OCI-LY7 (cell line): ENCODE data around the gene HOXB5. TPM values are rescaled to one million over a fixed set of nuclear protein-coding genes. Genes with fewer than 3 reads are reported as not detected.

Source experiments
- BruUV-seq: library from RNA; stranded (reverse); fragments of 400-500 nt; replicated peaks from 2 replicates; lab custom pipeline; 2021; lab: Mats Ljungman, UMichigan
- CTCF ChIA-PET: fragments of 300-600 bp; sonication (Branson Sonifier 250); formaldehyde crosslinking; loops from one replicate; lab custom pipeline; 2022; ENCODE audit warnings: antibody characterized with exemption; ENCODE audit not compliant: unreplicated experiment; lab: Charles Lee
- POLR2A ChIA-PET: fragments of 300-600 bp; sonication (Branson Sonifier 250); formaldehyde crosslinking; loops from one replicate; lab custom pipeline; 2022; ENCODE audit warnings: antibody characterized with exemption; lab: Charles Lee
- DNase-seq: peaks from one replicate; pipeline ENCODE4 v3.0.0-alpha.2; 2015; ENCODE audit warnings: low spot score
- H2AFZ ChIP-seq: fragments of 200-600 bp; sonication (generic), shearing (Covaris generic); 2 replicates; pipeline ENCODE4 v1.6.1; 2014; ENCODE audit warnings: mild to moderate bottlenecking, antibody characterized with exemption, low read length, moderate library complexity
- H3K27ac ChIP-seq: fragments of 200-600 bp; sonication (generic); 2 replicates; pipeline ENCODE4 v1.5.1; 2014; ENCODE audit warnings: mixed run types, low read depth, mild to moderate bottlenecking, moderate library complexity, low read length, inconsistent platforms; ENCODE audit not compliant: poor library complexity, severe bottlenecking
- H3K36me3 ChIP-seq: fragments of 200-600 bp; sonication (generic); 2 replicates; pipeline ENCODE4 v1.6.1; 2014; ENCODE audit warnings: mild to moderate bottlenecking, antibody characterized with exemption, low read length, moderate library complexity, mixed read lengths; ENCODE audit not compliant: insufficient read depth
- H3K4me1 ChIP-seq: fragments of 200-600 bp; sonication (generic); 2 replicates; pipeline ENCODE4 v1.5.1; 2014; ENCODE audit warnings: mild to moderate bottlenecking, low read length; ENCODE audit not compliant: insufficient read depth, poor library complexity, severe bottlenecking
- H3K4me2 ChIP-seq: fragments of 200-600 bp; sonication (generic); 2 replicates; pipeline ENCODE4 v1.6.1; 2014; ENCODE audit warnings: mild to moderate bottlenecking, low read length
- H3K4me3 ChIP-seq: fragments of 200-600 bp; sonication (generic); 2 replicates; pipeline ENCODE4 v1.5.1; 2014; ENCODE audit warnings: mild to moderate bottlenecking, low read depth, low read length; ENCODE audit not compliant: poor library complexity, severe bottlenecking
- H3K79me2 ChIP-seq: fragments of 200-600 bp; sonication (generic); 2 replicates; pipeline ENCODE4 v1.6.1; 2016; ENCODE audit warnings: low read depth, mild to moderate bottlenecking, low read length, moderate library complexity, mixed read lengths; ENCODE audit not compliant: insufficient read depth
- H3K9me2 ChIP-seq: fragments of 200-600 bp; sonication (generic); 2 replicates; pipeline ENCODE4 v1.6.1; 2016; ENCODE audit warnings: mild to moderate bottlenecking, low read length, mixed read lengths; ENCODE audit not compliant: insufficient read depth
- H3K9me3 ChIP-seq: fragments of 200-600 bp; sonication (generic); 2 replicates; pipeline ENCODE4 v1.6.1; 2014; ENCODE audit warnings: mild to moderate bottlenecking, mixed run types, low read length, mixed read lengths
- H4K20me1 ChIP-seq: fragments of 200-600 bp; sonication (generic); 2 replicates; pipeline ENCODE4 v1.6.1; 2014; ENCODE audit warnings: mild to moderate bottlenecking, antibody characterized with exemption, low read length, moderate library complexity, mixed read lengths; ENCODE audit not compliant: insufficient read depth
- CTCF ChIP-seq: fragments of 200-600 bp; sonication (generic); conservative IDR thresholded peaks from 2 replicates; pipeline ENCODE4 v1.5.1; 2014; ENCODE audit warnings: mild to moderate bottlenecking, antibody characterized with exemption, low read length, moderate library complexity, mixed read lengths
- EZH2phosphoT487 ChIP-seq: fragments of 200-600 bp; sonication (generic); IDR thresholded peaks from 2 replicates; pipeline ENCODE4 v1.6.1; 2018; ENCODE audit warnings: low read depth, borderline replicate concordance, mild to moderate bottlenecking, mixed run types, antibody characterized with exemption, low read length, moderate library complexity, mixed read lengths
- intact Hi-C: fragments of 100-400 bp; cut with micrococcal nuclease; formaldehyde crosslinking; loops from one replicate; pipeline ENCODE4 v1.10.0; 2022; ENCODE audit not compliant: unreplicated experiment
- total RNA-seq, 2 experiments: library from RNA; depleted of rRNA in 1 of 2; stranded (reverse); fragments of >200 nt in 1 of 2; shearing (Covaris generic) in 1 of 2; gene quantifications; 2 replicates each; pipeline ENCODE4 v1.2.3, GENCODE V29; 2014 to 2022

The HOXB5 gene
- total RNA-seq, 2 experiments from 2014 or later, result not detected

- Histone ChIP-seq H3K9me2 (no peaks in the 10 kb centered on the region), H3K79me2 (no peaks in the 10 kb centered on the region), H3K27ac (no peak overlapping the region), H3K4me1 (no peaks in the 10 kb centered on the region), H3K36me3 (no peaks in the 10 kb centered on the region), H3K4me2 (no peak overlapping the region), H3K9me3 (no peaks in the 10 kb centered on the region), H4K20me1 (no peaks in the 10 kb centered on the region), H3K4me3 (no peak overlapping the region), H2AFZ (no peak overlapping the region)
- no peak for DNase-seq
- TF ChIP-seq CTCF (no peak), EZH2phosphoT487 (no peak)
- no TSS peak for BruUV-seq
- intact Hi-C loops, result no loop called here
- CTCF ChIA-PET, result no interaction called here
- POLR2A ChIA-PET, result interaction anchor here (0.5 to 0.6 kb wide), 3 partner anchors 21 to 665 kb away, joined by 3 to 4 read pairs (median 3); no protein-coding TSS in a partner anchor
Measured at GRCh38 chr17:48567646-48568354, 25.8 kb downstream of the HOXB5 start.

- Histone ChIP-seq H3K9me2 (no peaks in the 10 kb centered on the region), H2AFZ (no peak overlapping the region), H3K9me3 (no peaks in the 10 kb centered on the region), H3K36me3 (no peaks in the 10 kb centered on the region), H4K20me1 (no peaks in the 10 kb centered on the region), H3K4me2 (no peak overlapping the region), H3K4me1 (no peaks in the 10 kb centered on the region), H3K79me2 (no peaks in the 10 kb centered on the region), H3K27ac (no peak overlapping the region), H3K4me3 (no peak overlapping the region)
- BruUV-seq, result no TSS peak
- no peak for DNase-seq
- intact Hi-C loops, result no loop called here
- TF ChIP-seq EZH2phosphoT487, result no peak
- no peak for TF ChIP-seq CTCF
- POLR2A ChIA-PET, result interaction anchor here (0.5 to 0.6 kb wide), 2 partner anchors 20 to 665 kb away, joined by 3 read pairs; no protein-coding TSS in a partner anchor
- CTCF ChIA-PET, result no interaction called here
Measured at GRCh38 chr17:48567209-48567608, 26.4 kb downstream of the HOXB5 start.

GRCh38 chr17:48566717-48567116 lies 26.9 kb downstream of the HOXB5 start:
- H4K20me1 ChIP-seq, result no peaks in the 10 kb centered on the region
- ChIA-PET POLR2A (no interaction called here), CTCF (no interaction called here)
- H3K4me2 ChIP-seq, result no peak overlapping the region
- H3K79me2 ChIP-seq, result no peaks in the 10 kb centered on the region
- no peaks in the 10 kb centered on the region for H3K9me2 ChIP-seq
- H3K27ac ChIP-seq, result no peak overlapping the region
- H3K36me3 ChIP-seq, result no peaks in the 10 kb centered on the region
- TF ChIP-seq CTCF (no peak), EZH2phosphoT487 (no peak)
- H3K4me1 ChIP-seq, result no peaks in the 10 kb centered on the region
- no peaks in the 10 kb centered on the region for H3K9me3 ChIP-seq
- H2AFZ ChIP-seq, result no peak overlapping the region
- DNase-seq, result no peak
- no peak overlapping the region for H3K4me3 ChIP-seq
- BruUV-seq, result no TSS peak
- intact Hi-C loops, result no loop called here
